ENCODE data around the gene CLEC14A. TPM values are rescaled to one million over a fixed set of nuclear protein-coding genes. Genes with fewer than 3 reads are reported as not detected.

The CLEC14A gene
- total and polyA plus RNA-seq, 8 donors, result 34.7 to 73.8 (median 58.5) TPM

DNA sequence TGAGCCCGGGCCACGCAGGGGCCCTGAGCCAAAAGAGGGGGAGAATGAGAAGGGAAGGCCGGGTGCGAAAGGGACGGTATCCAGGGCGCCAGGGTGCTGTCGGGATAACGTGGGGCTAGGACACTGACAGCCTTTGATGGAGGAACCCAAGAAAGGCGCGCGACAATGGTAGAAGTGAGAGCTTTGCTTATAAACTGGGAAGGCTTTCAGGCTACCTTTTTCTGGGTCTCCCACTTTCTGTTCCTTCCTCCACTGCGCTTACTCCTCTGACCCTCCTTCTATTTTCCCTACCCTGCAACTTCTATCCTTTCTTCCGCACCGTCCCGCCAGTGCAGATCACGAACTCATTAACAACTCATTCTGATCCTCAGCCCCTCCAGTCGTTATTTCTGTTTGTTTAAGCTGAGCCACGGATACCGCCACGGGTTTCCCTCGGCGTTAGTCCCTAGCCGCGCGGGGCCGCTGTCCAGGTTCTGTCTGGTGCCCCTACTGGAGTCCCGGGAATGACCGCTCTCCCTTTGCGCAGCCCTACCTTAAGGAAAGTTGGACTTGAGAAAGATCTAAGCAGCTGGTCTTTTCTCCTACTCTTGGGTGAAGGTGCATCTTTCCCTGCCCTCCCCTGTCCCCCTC lies 45.2 kb downstream of the CLEC14A start:
- DNase-seq (peak in 2 of 4 donors; percentile 49 to 56), ATAC-seq (peak; percentile 61)
- Histone ChIP-seq H3K36me3 (no peaks in the 10 kb centered on the region), H3K27ac (no peak overlapping the region), H3K9me3 (no peaks in the 10 kb centered on the region), H3K4me3 (peak overlapping the region; percentile 3 to 37), H3K27me3 (peaks cover 52 to 62% of the 10 kb centered on the region in 2 donors), H3K4me1 (peaks cover 0 to 13% of the 10 kb centered on the region in 2 donors)
- TF ChIP-seq, protein P1, sequence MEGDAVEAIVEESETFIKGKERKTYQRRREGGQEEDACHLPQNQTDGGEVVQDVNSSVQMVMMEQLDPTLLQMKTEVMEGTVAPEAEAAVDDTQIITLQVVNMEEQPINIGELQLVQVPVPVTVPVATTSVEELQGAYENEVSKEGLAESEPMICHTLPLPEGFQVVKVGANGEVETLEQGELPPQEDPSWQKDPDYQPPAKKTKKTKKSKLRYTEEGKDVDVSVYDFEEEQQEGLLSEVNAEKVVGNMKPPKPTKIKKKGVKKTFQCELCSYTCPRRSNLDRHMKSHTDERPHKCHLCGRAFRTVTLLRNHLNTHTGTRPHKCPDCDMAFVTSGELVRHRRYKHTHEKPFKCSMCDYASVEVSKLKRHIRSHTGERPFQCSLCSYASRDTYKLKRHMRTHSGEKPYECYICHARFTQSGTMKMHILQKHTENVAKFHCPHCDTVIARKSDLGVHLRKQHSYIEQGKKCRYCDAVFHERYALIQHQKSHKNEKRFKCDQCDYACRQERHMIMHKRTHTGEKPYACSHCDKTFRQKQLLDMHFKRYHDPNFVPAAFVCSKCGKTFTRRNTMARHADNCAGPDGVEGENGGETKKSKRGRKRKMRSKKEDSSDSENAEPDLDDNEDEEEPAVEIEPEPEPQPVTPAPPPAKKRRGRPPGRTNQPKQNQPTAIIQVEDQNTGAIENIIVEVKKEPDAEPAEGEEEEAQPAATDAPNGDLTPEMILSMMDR (IDR thresholded peaks at IDR 0.05), result peak in 1 of 2 donors; percentile 16
- intact Hi-C loops (cut with DNase I), result no loop called here

DNA sequence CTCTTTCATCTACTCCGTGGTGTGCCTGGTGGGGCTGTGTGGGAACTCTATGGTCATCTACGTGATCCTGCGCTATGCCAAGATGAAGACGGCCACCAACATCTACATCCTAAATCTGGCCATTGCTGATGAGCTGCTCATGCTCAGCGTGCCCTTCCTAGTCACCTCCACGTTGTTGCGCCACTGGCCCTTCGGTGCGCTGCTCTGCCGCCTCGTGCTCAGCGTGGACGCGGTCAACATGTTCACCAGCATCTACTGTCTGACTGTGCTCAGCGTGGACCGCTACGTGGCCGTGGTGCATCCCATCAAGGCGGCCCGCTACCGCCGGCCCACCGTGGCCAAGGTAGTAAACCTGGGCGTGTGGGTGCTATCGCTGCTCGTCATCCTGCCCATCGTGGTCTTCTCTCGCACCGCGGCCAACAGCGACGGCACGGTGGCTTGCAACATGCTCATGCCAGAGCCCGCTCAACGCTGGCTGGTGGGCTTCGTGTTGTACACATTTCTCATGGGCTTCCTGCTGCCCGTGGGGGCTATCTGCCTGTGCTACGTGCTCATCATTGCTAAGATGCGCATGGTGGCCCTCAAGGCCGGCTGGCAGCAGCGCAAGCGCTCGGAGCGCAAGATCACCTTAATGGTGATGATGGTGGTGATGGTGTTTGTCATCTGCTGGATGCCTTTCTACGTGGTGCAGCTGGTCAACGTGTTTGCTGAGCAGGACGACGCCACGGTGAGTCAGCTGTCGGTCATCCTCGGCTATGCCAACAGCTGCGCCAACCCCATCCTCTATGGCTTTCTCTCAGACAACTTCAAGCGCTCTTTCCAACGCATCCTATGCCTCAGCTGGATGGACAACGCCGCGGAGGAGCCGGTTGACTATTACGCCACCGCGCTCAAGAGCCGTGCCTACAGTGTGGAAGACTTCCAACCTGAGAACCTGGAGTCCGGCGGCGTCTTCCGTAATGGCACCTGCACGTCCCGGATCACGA lies 46.0 kb downstream of the CLEC14A start:
- intact Hi-C loops (cut with DNase I), result no loop called here
- peaks cover 0 to 13% of the 10 kb centered on the region in 2 donors for H3K4me1 ChIP-seq
- H3K9me3 ChIP-seq, result no peaks in the 10 kb centered on the region
- no peaks in the 10 kb centered on the region for H3K36me3 ChIP-seq
- DNase-seq, result peak in 1 of 4 donors; percentile 75
- ATAC-seq, result peak; percentile 9
- TF ChIP-seq, protein P1 (IDR thresholded peaks at IDR 0.05), result no peak
- H3K27me3 ChIP-seq, result peaks cover 52 to 62% of the 10 kb centered on the region in 2 donors
- peak overlapping the region in 1 of 2 donors; percentile 11 for H3K27ac ChIP-seq
- H3K4me3 ChIP-seq, result peak overlapping the region; percentile 19 to 37

DNA sequence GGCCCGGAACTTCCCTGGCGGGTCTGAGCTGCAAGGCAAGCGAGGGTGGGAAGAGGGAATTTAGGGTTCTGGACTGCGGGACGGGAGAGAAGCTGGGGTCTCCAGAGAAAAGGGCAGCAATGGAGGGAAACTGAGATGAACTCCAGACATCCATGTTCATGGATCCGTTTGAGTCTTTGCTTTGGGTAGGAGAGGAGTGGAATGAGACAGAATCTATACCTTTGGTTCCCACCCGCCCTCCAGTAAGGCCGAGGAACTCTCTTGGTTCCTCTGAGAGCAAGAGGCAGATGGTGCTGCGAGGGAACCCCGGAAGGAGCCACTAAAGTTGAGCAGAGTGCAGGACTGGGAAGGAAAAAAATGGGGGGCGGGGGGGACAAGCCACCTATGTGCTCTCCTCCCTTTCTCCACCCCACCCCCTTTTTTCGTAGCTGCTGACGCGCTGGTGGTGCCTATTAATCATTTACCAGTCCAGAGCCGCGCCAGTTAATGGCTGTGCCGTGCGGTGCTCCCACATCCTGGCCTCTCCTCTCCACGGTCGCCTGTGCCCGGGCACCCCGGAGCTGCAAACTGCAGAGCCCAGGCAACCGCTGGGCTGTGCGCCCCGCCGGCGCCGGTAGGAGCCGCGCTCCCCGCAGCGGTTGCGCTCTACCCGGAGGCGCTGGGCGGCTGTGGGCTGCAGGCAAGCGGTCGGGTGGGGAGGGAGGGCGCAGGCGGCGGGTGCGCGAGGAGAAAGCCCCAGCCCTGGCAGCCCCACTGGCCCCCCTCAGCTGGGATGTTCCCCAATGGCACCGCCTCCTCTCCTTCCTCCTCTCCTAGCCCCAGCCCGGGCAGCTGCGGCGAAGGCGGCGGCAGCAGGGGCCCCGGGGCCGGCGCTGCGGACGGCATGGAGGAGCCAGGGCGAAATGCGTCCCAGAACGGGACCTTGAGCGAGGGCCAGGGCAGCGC lies 47.0 kb downstream of the CLEC14A start:
- TF ChIP-seq, protein P1 (IDR thresholded peaks at IDR 0.05), result no peak
- intact Hi-C loops (cut with DNase I), result no loop called here
- Histone ChIP-seq H3K36me3 (no peaks in the 10 kb centered on the region), H3K4me1 (peaks cover 0 to 13% of the 10 kb centered on the region in 2 donors), H3K27ac (no peak overlapping the region), H3K4me3 (peak overlapping the region; percentile 19 to 37), H3K9me3 (no peaks in the 10 kb centered on the region), H3K27me3 (peaks cover 52 to 62% of the 10 kb centered on the region in 2 donors)
- ATAC-seq (peak; percentile 72), DNase-seq (peak in 2 of 4 donors; percentile 61 to 80)

DNA sequence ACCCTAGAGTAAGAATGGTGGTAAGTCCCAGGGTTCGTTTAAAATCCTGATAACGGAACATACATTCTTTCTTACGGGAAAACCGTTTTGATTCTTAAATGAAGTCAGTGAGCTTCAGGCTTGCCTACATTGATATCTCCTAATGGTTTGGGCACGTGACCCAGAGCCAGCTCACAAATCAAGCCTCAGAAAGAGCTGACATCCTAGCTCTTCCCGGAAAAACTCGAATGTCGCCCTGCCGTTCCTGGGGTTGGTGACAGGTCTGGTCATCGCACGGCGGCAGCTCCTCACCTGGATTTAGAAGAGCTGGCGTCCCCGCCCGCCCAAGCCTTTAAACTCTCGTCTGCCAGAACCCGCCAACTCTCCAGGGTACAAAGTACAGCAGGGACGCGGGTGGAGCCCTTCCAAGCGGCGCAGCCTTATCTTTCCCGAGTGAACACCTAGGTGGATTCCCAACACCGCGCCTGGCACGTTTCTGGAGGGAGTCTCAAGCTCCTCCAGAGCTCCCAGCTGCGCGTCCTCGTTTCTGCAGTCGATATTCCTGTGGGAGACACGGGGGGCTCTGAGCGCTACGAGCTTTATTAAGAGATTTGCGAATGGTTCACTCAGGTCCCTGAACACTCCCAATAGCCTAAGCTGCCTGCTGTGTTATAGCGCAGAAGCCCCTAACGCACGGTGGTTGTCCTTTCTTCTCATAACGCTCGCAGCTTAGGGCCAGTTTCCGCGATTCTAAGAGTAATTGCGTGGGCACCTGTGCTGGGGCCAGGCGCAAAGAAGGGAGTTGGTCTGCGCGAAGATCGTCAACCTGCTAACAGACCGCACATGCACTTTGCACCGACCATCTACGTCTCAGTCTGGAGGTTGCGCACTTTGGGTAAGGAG lies 47.9 kb downstream of the CLEC14A start, which contains the start of gene SSTR1:
SSTR1 (plus strand) TSS at position 169 of the 882 bp plus-strand sequence. CDS start 1,486 bp downstream, outside the sequence.
- H3K4me3 ChIP-seq, result peak within 1 kb of the TSS; percentile 7 to 37
- ATAC-seq, result peak; percentile 11
- H3K27ac ChIP-seq, result no peak within 1 kb of the TSS
- peak in 1 of 4 donors; percentile 74 for DNase-seq
- TF ChIP-seq, protein P1 (IDR thresholded peaks at IDR 0.05), result no peak
- H3K9me3 ChIP-seq, result no peaks in the 10 kb centered on the region
- intact Hi-C loops (cut with DNase I), result no loop called here
- H3K4me1 ChIP-seq, result peaks cover 0 to 13% of the 10 kb centered on the region in 2 donors
- peaks cover 52 to 62% of the 10 kb centered on the region in 2 donors for H3K27me3 ChIP-seq
- no peaks in the 10 kb centered on the region for H3K36me3 ChIP-seq

All from left lung (tissue), 10 donors.